Suppressor macrophage treated with lipopolysaccharide for 1 hour (primary cell): ENCODE results near the gene CLTA.
A peak's percentile ranks its signal among the peaks of the same experiment; 100 is the strongest.
"Not testable (repeated sequence)": the region's sequence is repeated elsewhere in the genome, so short reads cannot be mapped to it uniquely, and the experiment has no call there.

Experiments
- DNase-seq, 3 donors: peaks; one replicate each; pipeline ENCODE4 v3.0.0-alpha.2; 2020 to 2022

Gene CLTA

DNA sequence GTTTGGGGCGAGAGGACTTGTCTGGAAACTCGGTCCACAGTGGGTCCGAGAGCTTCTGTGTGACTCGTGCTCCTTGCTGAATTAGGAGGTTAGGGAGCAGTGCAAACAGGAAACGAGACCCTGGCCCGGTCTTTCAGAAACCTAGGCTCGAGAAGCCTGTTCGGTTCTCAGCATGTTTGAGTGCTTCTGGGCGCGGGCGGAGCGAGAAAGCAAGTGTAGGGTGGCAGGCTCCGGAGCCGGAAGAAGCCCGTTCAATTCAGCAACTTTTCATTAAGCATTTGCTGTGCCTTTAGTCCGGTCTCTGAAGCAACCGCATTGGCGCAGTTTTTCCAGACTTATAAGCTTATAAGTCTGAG is 547 bp downstream of the CLTA start:
- peak; percentile 44 to 59 (median 47) for DNase-seq

GRCh38 chr9:36191686-36192085 is 965 bp downstream of the CLTA start:
- peak in 1 of 3 donors; percentile 25 for DNase-seq

DNA sequence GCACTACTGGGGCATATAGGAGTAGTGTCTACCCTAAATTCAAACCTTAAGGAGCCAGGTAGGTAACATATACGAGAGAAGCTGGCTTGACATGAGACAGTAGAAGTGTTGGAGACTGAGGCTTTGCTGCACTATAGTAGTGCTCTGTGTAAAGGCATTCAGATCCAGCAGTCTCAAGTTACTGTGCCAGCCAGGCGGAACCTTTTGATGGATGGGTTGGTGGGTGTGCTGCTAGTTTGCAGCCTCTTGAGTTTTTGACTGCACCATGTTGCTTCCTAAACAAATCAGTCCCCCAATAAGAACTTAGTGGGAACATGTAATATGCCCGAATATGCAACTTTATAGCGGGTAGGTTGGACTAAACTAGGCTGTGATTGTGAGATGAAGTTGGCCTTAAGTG is 1.5 kb downstream of the CLTA start:
- DNase-seq = no peak

DNA sequence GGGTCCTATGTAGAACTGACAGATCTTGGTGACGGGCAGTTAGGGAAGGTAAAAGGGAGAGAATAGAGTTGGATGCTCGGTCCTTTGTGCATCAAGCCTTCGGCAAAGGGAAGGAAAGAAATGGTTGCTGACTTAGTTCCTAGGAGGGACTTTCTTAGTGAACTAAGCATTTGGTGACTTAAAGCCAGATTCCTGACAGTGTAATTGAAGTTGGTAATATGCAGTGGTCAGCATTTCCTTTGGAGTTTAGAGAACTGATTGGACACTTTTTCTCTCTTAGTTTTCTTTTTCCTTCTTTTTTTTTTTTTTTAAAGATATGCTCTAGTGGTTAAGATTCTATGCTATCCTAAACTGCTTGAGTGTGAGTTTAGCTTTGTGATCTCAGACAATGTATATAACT is 2.3 kb downstream of the CLTA start:
- peak; percentile 61 to 85 (median 77) for DNase-seq

DNA sequence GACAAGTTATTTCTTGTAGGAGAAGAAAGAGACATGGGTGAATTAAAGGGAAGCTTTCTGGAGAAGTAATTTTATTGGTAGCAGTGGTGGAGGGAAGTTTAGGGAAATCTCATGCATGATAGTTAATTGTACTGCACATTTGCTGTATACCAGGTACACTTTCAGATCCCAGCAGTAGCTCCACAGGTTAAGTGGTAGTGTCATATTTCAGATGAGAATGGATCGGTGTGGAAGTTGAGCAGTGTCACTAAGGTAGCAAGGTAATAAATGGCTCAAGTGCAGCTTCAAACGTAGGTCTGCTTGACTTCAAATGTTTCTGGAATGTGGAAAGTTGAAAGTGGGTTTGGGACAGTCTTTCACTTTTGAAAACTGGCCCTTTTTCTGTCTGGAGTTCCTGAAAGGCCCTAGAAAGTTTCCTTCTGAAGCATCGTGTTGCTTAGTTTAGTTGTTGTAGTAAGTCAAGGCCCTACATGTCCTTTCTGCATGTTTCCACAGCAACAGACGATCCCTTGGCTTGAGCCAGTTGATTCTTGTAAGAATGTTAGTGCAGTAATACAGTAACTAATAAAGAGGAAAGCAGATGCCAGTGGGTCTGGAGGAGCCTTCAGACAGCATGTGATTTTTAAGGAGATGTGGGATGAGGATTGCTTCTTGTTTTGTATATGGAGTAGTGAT is 3.7 kb downstream of the CLTA start:
- DNase-seq = no peak

DNA sequence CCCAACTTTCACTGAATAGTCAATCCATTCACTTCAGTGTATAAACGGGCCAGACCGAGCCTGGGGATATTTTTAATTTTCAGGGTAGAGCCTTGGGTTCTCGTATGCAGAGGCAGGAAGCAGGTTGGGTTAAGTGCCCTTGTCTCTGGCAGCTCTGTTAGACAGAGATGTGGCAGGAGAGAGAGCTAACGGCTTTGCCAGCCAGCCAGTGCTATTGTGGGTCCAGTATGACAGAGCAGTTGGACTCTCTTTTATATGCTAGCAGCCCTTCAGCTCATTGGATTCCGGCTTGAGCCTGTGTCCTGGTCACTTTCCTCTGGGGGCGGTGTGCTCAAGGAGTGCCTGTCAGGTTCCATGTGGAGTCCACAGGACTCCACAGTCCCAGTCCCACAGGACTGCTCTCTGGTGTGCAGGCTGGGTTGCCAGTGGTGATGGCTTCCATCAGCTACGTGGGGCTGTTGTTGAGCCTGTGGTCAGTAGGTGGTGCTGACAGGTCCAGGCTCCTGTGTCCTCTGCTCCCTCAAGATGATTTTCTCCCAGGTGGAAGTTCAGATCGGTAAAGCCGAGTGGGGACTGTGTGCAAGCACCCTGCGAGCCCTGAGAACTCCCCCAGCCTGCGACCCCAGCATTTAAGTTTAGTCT is 14.3 kb downstream of the CLTA start:
- no peak for DNase-seq

GRCh38 chr9:36207016-36207415 is 16.3 kb downstream of the CLTA start:
- peak in 2 of 3 donors; percentile 31 to 34 for DNase-seq

DNA sequence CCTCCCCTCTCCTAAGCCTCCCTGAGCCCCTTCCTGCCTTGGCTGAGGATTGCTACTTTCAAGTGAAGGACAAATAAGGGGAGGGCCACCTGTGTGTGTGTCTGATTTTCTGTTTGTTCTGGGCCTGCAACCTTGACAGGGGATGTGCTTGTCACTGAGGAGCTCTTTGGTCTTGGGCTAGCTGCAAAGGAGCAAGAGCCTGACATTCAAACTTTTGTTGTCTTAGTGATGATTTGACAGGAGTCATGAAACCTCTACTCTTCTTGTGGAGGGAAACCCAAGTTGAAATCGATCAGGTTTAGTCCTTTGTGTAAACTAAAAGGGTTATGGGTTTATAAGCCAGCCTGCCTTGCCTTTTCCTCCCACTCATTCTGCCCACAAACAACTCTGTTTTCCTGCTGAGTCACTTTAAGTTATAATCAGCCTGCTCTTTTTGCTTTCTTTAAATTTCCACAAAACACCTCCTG is 16.9 kb downstream of the CLTA start:
- DNase-seq = peak in 2 of 3 donors; percentile 38 to 47

GRCh38 chr9:36208521-36209253 is 18.0 kb downstream of the CLTA start:
- no peak for DNase-seq

DNA sequence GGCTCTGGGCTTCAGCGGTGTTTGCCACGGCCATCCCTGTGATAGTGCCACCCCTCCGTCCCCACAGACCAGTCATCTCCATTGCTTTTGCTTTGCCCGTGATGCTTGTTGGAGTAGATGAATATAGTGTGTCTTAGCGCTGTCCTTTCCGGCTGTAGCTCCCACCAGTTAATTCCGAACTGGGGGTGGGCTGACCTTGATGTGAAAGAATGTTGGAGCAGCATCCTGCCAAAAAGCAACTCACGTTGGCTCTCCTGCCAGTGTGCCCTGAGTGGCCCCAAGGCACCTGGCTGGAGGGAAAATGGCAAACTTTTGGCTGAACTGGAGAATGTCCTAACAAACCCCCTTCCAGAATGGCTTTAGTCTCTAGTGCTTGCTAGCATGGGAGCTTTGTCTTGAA is 20.0 kb downstream of the CLTA start:
- DNase-seq = no peak

- DNase-seq = no peak
Observed at GRCh38 chr9:36211510-36211909, 20.8 kb downstream of the CLTA start.

GRCh38 chr9:36213387-36213786 is 22.7 kb downstream of the CLTA start:
- no peak for DNase-seq

- no peak for DNase-seq
Observed at GRCh38 chr9:36213989-36214388, 23.3 kb downstream of the CLTA start.

- DNase-seq = no peak
Observed at GRCh38 chr9:36214571-36214970, 23.9 kb downstream of the CLTA start.

- DNase-seq = no peak
Observed at GRCh38 chr9:36217256-36217968, 26.7 kb downstream of the CLTA start.

GRCh38 chr9:36218011-36218410 is 27.3 kb downstream of the CLTA start:
- DNase-seq = no peak

GRCh38 chr9:36218411-36218901 is 27.7 kb downstream of the CLTA start:
- no peak for DNase-seq

DNA sequence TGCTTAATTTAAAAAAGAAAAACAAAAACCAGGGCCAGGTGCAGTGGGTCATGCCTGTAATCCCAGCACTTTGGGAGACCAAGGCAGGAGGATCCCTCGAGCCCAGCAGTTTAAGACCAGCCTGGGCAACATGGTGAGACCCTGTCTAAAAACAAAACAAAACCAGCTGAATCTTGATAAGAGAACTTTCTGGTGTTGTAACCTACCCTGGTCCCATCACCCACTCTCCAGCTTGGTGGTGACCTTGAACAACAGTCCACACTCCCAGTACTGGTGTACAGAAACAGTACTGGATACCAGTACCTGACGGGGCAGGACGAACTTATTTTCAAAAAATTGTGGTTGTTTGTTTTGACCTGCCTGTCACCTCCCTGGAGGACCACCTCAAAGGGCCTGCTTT is 30.9 kb downstream of the CLTA start:
- DNase-seq = no peak

DNA sequence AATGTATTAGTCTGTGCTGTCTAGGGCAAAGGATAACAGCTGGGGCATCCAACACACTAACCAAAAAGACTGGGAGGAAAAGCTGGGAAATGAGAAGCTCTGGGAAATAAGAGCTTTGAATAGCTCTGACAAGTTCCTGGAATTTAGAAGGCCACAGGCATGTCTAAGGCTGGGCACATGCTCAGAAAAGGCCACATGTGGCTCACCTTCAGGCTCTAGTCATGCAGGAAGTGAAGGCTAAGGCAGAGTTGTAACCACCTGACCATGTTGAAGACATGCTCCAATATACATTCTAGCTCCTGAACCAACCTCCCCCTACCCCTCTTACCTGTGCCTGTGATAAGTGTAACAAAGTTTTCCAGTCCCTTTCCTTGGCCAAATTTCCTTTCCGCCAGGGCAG is 31.7 kb downstream of the CLTA start:
- no peak for DNase-seq

GRCh38 chr9:36237230-36237629 is 46.5 kb downstream of the CLTA start:
- DNase-seq = no peak

DNA sequence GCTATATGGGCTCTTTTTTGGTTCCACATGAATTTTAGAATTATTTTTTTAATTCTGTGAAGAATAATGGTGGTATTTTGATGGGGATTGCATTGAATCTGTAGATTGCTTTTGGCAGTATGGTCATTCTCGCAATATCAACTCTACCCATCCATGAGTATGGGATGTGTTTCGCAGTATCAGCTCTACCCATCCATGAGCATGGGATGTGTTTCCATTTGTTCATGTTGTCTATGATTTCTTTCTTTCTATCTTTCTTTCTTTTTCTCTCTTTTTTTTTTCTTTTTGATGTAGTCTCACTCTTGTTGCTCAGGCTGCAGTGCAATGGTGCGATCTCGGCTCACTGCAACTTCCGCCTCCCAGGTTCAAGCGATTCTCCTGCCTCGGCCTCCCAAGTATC is 48.5 kb downstream of the CLTA start:
- DNase-seq = not testable (repeated sequence)

DNA sequence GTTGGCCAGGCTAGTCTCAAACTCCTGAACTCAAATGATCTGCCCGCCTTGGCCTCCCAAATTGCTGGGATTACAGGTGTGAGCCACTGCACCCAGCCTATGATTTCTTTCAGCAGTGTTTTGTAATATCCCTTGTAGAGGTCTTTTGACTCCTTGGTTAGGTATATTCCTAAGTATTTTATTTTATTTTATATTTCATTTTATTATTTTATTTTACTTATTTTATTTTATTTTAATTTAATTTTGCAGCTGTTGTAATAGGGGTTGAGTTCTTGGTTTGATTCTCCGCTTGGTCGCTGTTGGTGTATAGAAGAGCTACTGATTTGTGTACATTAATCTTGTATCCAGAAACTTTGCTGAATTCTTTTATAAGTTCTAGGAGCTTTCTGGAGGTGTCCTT is 49.0 kb downstream of the CLTA start:
- not testable (repeated sequence) for DNase-seq

DNA sequence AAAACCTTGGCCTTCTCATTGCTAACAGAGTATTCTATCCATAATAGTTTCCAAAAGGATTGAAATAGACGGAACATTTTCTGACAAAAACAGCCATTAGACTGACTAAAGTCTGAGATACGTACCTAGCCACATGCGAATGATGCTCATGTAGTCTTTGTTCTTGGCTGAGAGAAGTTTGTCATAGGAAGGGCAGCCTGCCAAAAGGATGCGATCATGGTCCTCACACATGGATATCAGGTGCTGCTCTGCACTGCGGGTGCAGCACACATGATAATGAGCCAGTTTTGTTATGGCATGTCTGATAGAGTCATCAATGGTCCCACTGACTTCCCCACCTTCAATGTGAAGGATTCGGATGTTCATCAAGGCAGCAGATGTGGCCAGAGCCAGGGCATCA is 55.2 kb downstream of the CLTA start:
- no peak for DNase-seq
